Left ventricle myocardium superior (tissue), 1 donor: ENCODE results near the gene YIF1A. TPM values are rescaled to one million over a fixed set of nuclear protein-coding genes. Genes with fewer than 3 reads are reported as not detected.

ENCODE experiments used
- ATAC-seq: fragments of 200-7000 bp; cut with Tn5 transposase; one replicate; pipeline ENCODE4 v1.9.1; 2020; ENCODE audit warnings: mild to moderate bottlenecking, moderate library complexity
- DNase-seq: peaks from one replicate; pipeline ENCODE4 v3.0.0-alpha.2; 2020
- intact Hi-C: fragments of 100-400 bp; cut with micrococcal nuclease; formaldehyde crosslinking; loops from one replicate; pipeline ENCODE4 v1.11.0; 2022
- total RNA-seq: library from RNA; stranded (reverse); fragmentation: NEBNext Ultra II Directional; extraction: Animal tissue kit (Norgen Biotek cat#: 25700); gene quantifications from one replicate; pipeline ENCODE4 v1.2.1, GENCODE V29; 2021
- donor health status: DM: no; HTN: yes; CAD: no; lungs with severe emphysema.

YIF1A gene
- total RNA-seq, 1 donor from 2014 or later: 41.1 TPM

GRCh38 chr11:66237867-66238266 lies 51.1 kb downstream of the YIF1A start:
- ATAC-seq (no peak), DNase-seq (no peak)
- intact Hi-C loops: no loop called here

- intact Hi-C loops: no loop called here
- DNase-seq (no peak), ATAC-seq (no peak)
These were observed 53.8 kb downstream of the YIF1A start for GRCh38 chr11:66235141-66235540.

Other genes starting within 250 kb of the YIF1A start
- gene GAL3ST3, start 240.0 kb downstream of the YIF1A start, total RNA-seq: 3.5 TPM
- gene SF3B2, start 236.8 kb downstream of the YIF1A start, total RNA-seq: 70.4 TPM
- 59.0 TPM for gene PACS1, start 218.9 kb downstream of the YIF1A start, total RNA-seq
- gene KLC2, start 31.4 kb downstream of the YIF1A start, total RNA-seq: 34.9 TPM
- gene RAB1B, start 20.5 kb downstream of the YIF1A start, total RNA-seq: 123 TPM
- not detected for gene CNIH2, start 11.0 kb downstream of the YIF1A start, total RNA-seq
- 0.25 TPM for gene TMEM151A, start 2.8 kb upstream of the YIF1A start, total RNA-seq
- 11.1 TPM for gene CD248, start 27.9 kb upstream of the YIF1A start, total RNA-seq
- 1.7 TPM for gene RIN1, start 47.3 kb upstream of the YIF1A start, total RNA-seq
- gene BRMS1, start 56.0 kb upstream of the YIF1A start, total RNA-seq: 14.7 TPM
- 55.1 TPM for gene B4GAT1, start 58.5 kb upstream of the YIF1A start, total RNA-seq
- 22.6 TPM for gene SLC29A2, start 82.6 kb upstream of the YIF1A start, total RNA-seq
- not detected for gene NPAS4, start 131.9 kb upstream of the YIF1A start, total RNA-seq
- gene MRPL11, start 149.7 kb upstream of the YIF1A start, total RNA-seq: 61.1 TPM
- gene PELI3, start 177.8 kb upstream of the YIF1A start, total RNA-seq: 10.9 TPM
- 9.7 TPM for gene DPP3, start 191.3 kb upstream of the YIF1A start, total RNA-seq
- 17.8 TPM for gene BBS1, start 221.5 kb upstream of the YIF1A start, total RNA-seq